Progenitor cell of endocrine pancreas (in vitro differentiated cells): ENCODE results near the gene PPARG. TPM values are rescaled to one million over a fixed set of nuclear protein-coding genes. Genes with fewer than 3 reads are reported as not detected.
A peak's percentile ranks its signal among the peaks of the same experiment; 100 is the strongest.

Source experiments
- DNase-seq: peaks from one replicate; pipeline ENCODE4 v3.0.0; 2021; ENCODE audit warnings: low spot score; ENCODE audit not compliant: unreplicated experiment
- H3K27ac Mint-ChIP-seq: 2 replicates; pipeline ENCODE4 v1.8.0; 2021; ENCODE audit warnings: mild to moderate bottlenecking, moderate library complexity, mixed read lengths
- H3K27me3 Mint-ChIP-seq: 2 replicates; pipeline ENCODE4 v1.8.0; 2021; ENCODE audit warnings: mixed read lengths
- H3K36me3 Mint-ChIP-seq: 2 replicates; pipeline ENCODE4 v1.8.0; 2022; ENCODE audit warnings: mixed read lengths; ENCODE audit not compliant: insufficient read depth
- H3K4me1 Mint-ChIP-seq: 2 replicates; pipeline ENCODE4 v1.8.0; 2021; ENCODE audit warnings: low read depth, mixed read lengths
- H3K4me3 Mint-ChIP-seq: 2 replicates; pipeline ENCODE4 v1.8.0; 2021; ENCODE audit warnings: low read depth, mild to moderate bottlenecking, moderate library complexity, mixed read lengths
- H3K9me3 Mint-ChIP-seq: 2 replicates; pipeline ENCODE4 v1.8.0; 2021; ENCODE audit warnings: low read depth, mixed read lengths
- CTCF ChIP-seq: fragments of 200-600 bp; sonication (generic); IDR thresholded peaks from one replicate; pipeline ENCODE4 v1.5.0; 2021; ENCODE audit warnings: antibody characterized with exemption, mild to moderate bottlenecking; ENCODE audit not compliant: unreplicated experiment
- total RNA-seq: library from RNA; stranded (reverse); gene quantifications from 2 replicates; pipeline ENCODE4 v1.2.1, GENCODE V29; 2021

Gene PPARG
- total RNA-seq, 1 donor from 2014 or later, result 17.1 TPM

- H3K36me3 Mint-ChIP-seq, result no peaks in the 10 kb centered on the region
- H3K9me3 Mint-ChIP-seq, result no peaks in the 10 kb centered on the region
- H3K4me3 Mint-ChIP-seq, result peak overlapping the region; percentile 97
- no peak for DNase-seq
- no peaks in the 10 kb centered on the region for H3K27me3 Mint-ChIP-seq
- H3K27ac Mint-ChIP-seq, result peak overlapping the region; percentile 76
- TF ChIP-seq CTCF, result no peak
- H3K4me1 Mint-ChIP-seq, result peaks cover 35% of the 10 kb centered on the region
Observed at GRCh38 chr3:12483410-12483809, 194.5 kb downstream of the PPARG start.

- Mint-ChIP-seq H3K9me3 (no peaks in the 10 kb centered on the region), H3K4me1 (peaks cover 35% of the 10 kb centered on the region), H3K4me3 (peak overlapping the region; percentile 97), H3K27me3 (no peaks in the 10 kb centered on the region), H3K27ac (peak overlapping the region; percentile 71), H3K36me3 (no peaks in the 10 kb centered on the region)
- no peak for DNase-seq
- TF ChIP-seq CTCF, result no peak
Observed at GRCh38 chr3:12483872-12484197, 195.0 kb downstream of the PPARG start.

Other genes with a start within 250 kb of the PPARG start
- gene TIMP4, start 130.2 kb upstream of the PPARG start, total RNA-seq, result not detected in 2 replicates
- 33.3 and 33.7 TPM in 2 replicates for gene TSEN2, start 195.4 kb downstream of the PPARG start, total RNA-seq